HG02885 (cell line): ENCODE results near the gene GMDS.
A peak's percentile ranks its signal among the peaks of the same experiment; 100 is the strongest.

Experiments used
- ATAC-seq: cut with Tn5 transposase; IDR thresholded peaks from one replicate; pipeline ENCODE4 v1.9.1; 2021; ENCODE audit warnings: mild to moderate bottlenecking; ENCODE audit not compliant: unreplicated experiment, poor library complexity

The GMDS gene

GRCh38 chr6:1605893-1606779, 639.3 kb downstream of the GMDS start:
- no peak for ATAC-seq

DNA sequence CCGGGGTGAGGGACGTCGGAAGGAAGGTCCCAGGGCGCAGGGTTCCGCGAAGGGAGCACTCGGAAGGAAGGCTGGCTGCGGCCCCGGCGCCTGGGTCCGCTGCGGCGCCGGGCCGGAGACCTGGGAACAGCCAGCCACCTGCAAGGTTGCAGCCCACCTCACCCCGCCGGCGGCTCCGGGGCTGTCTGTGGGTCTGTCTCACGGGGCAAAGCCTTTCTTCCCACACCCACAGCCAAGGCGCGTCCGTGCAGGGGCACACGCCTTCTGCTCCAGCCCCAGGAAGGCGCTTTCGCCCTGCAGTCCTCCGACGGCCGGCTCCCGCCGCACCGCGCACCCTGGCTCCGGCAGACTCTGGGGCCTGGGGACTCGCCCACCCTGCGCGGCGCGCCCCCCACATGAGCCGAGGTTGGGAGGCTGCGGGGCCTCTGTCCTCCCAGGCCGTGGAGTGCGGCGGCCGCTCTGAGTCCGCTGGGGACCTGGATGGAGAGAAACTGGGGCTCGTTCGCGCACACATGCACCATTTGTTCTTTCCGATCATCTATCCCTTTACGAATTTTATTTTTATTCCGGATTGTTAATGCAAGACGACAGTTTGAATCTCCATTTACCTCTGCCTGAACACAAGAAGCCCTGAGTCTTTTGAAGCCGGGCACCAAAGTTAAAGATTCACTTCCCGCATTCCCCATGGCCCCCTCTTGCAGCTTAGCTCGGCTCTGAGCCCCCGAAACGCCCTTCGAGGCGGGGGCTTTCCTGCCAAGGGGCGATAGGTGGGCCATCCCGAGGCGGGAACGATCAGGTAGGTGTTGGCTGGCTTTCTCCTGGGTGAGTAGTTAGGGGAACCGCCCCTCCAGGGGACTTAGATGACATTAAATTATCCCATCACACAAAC, 640.2 kb downstream of the GMDS start:
- no peak for ATAC-seq

- ATAC-seq, result peak; percentile 74
These were observed 641.0 kb downstream of the GMDS start for GRCh38 chr6:1604158-1605003.

DNA sequence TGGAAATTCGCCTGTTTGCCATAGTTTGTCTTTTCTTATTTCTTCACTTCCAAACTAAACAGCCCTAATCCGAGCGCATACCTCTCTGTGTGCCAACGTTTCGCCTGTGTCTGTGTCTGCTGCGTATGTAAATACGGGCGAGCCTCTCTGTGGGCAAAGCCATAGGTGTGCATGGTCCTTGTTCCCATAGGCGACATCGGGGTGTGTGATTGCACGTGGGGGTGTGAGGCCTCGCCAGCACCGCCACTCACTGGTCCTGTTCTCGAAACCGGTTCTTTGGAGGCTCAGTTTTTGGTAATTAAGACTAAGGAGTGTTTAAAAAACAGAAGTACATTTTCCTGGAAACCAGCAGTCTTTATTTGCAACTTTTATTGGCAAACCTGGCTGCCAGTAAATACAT, 641.7 kb downstream of the GMDS start:
- no peak for ATAC-seq

- ATAC-seq, result no peak
These were observed 643.2 kb downstream of the GMDS start for GRCh38 chr6:1602049-1602713.

GRCh38 chr6:1601158-1602048, 644.0 kb downstream of the GMDS start:
- no peak for ATAC-seq

DNA sequence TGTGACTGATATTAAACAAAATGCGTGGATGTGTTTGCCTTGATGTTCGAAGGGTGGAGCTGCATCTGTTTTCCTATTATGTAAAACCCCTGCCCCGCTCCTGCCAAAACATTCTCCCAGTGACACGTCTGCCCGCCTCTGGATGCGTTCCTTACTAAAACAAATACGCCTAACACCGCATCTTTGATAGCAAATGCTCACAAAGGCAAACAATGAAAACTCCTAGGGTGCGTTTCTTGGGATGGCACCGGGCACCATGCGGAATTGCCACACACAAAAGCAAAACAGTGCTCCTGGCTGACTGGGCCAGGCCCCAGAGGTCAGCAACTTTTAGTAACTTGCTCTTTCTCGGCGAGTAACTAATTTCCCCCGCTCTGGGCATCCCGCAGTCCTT, 644.6 kb downstream of the GMDS start:
- no peak for ATAC-seq

- ATAC-seq, result no peak
These were observed 645.2 kb downstream of the GMDS start for GRCh38 chr6:1600063-1600763.

GRCh38 chr6:1599469-1599868, 645.9 kb downstream of the GMDS start:
- ATAC-seq, result no peak

- ATAC-seq, result no peak
These were observed 646.5 kb downstream of the GMDS start for GRCh38 chr6:1598886-1599285.

- no peak for ATAC-seq
These were observed 647.0 kb downstream of the GMDS start for GRCh38 chr6:1598433-1598832.

- ATAC-seq, result no peak
These were observed 647.5 kb downstream of the GMDS start for GRCh38 chr6:1597924-1598323.

GRCh38 chr6:1597121-1597744, 648.2 kb downstream of the GMDS start:
- no peak for ATAC-seq

DNA sequence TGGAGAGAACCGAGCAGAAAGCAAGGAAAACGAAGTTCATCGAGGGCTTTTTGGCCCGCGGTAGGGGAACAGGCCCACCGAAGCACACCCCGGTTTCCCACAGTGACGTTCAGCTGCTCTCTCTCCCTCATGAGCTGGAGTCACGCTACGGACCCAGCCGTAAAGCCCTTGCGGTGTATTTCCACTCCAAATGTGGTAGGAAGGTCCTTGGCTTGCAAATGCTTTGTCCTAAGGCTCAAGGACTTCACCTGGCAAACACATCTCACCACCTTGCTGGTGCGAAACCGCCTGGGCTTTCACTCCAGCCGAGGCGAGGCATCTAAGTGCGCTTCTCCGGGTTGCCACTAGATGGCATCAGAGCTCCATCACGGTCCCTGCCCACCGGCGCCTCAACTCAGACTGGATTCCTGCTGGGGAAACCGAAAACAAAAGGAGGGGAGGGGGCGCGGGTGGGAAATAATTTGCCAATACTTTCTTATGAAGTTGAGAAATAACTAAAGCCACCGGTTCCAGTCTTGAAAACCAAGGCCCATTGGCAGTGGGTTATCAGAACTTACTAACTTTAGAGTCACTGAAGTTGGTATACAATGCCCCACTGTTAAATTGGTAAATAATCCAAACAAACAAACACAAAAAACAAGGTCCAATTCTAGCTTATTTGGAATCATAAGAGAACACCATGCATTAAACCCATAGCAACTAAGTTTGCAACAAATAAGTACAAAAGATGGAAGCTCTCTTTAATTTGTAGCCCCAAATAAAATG, 649.1 kb downstream of the GMDS start:
- ATAC-seq, result no peak

DNA sequence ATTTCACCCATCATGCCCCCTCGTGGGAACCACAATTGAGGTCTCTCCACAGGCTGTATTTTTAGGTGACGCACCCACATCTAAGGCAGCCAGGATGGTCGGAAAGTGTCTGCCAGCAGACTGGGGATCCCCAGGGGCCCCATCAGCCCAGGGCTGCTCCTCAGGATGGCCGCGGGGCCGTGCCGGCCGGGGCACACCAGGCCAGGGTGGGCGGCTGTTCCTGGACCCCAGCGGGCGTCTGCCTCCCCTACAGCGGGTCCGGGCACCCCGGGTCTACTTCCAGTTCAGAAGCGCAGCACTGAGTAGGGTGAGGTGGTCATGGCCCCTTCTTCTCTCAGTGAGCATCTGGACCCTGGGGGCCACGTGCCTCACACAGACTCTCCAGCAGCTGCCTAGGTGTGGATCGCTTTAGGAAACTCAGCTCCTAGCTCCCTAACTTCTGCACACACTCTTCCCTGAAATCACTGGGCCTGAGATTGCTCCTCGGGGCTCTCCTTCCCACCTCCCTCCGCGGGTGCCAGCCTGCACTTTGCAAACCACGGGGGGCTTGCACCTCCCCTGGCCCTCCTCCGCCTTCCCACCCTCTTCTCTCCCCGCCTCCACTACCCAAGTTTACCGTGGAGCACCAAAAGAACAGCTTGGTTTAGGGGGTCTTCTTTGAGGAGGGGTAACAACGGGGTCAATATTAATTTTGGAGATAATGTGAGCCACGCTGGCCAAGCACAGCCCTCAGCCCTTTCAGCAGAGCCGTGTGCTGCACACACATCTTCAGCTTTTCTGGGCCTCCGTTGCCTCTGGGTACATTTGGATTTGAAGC, 649.9 kb downstream of the GMDS start:
- ATAC-seq, result no peak

DNA sequence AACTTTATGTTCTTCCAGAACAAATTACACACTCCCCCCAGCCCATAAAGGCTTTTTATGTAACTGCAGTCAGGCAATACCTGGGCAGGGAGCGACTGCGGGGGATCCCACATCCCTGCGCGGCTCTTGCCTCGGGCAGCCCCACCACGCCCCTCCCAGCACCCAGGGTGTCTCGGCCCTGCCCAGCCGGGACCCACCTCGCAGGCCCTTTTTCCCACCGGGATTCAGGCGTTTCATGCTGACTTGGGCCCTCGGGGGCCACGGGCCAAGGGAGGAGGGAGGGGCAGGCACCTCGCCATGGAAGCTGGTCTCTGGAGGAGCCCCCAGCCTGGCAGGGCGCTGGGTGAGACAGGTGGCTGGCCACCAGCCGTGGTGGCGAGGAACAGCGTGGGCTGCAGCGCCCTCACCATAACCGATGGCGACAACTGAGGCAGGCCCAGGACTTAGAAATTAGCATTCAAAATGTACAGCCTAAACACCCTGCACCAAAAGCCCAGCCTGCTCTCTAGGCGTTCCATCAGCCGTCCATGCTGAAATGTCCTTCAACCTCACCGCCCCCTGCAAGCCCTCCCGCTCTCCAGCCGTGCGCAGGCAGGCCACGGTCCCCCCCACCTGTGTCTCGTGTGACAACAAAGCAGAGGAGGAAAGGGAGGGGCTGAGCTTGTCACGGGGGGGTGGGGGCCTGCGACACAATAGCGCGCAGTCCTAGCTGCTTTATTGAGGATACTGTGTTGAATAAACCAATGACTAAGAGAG, 650.8 kb downstream of the GMDS start:
- no peak for ATAC-seq
